OCI-M2 (cell line): ENCODE results near the gene NTN3.
"Not testable (repeated sequence)": the region's sequence is repeated elsewhere in the genome, so short reads cannot be mapped to it uniquely, and the experiment has no call there.

ENCODE experiments used
- DNase-seq: peaks from one replicate; lab custom pipeline; 2025; ENCODE audit not compliant: unreplicated experiment; lab: John Stamatoyannopoulos, UW

NTN3 gene

DNA sequence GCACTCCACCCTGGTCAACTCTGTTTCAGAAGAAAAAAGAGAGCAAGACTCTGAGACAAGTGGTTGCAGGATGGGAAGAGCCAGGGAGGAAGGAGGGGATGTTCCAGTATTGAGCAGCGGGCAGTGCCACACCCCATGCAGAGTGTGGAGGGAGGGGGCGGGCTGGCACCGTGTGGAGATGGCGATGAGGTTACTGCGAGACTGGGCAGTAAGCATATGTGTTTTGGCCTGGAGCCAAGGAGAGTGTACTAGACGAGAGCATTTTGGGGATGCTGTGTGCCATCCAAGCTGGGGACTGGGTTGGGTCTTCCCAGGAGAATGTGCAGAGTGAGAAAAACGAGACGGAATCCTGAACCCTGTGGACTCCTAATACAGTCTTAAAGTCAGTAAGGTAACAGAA lies 7.2 kb downstream of the NTN3 start:
- DNase-seq = no peak

DNA sequence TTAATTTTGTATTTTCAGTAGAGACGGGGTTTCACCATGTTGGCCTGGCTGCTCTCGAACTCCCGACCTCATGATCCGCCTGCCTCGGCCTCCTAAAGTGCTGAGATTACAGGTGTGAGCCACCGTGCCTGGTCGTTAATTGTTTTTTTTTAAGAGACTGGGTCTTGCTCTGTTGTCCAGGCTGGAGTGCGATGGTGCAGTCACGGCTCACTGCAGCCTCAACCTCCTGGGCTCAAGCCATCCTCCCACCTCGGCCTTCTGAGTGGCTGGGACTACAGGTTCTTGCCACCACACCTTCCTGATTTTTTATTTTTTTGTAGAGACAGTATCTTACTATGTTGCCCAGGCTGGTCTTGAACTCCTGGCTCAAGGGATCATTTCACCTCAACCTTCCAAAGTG lies 8.9 kb downstream of the NTN3 start:
- DNase-seq = not testable (repeated sequence)

GRCh38 chr16:2480948-2481347 lies 9.9 kb downstream of the NTN3 start:
- DNase-seq = no peak

DNA sequence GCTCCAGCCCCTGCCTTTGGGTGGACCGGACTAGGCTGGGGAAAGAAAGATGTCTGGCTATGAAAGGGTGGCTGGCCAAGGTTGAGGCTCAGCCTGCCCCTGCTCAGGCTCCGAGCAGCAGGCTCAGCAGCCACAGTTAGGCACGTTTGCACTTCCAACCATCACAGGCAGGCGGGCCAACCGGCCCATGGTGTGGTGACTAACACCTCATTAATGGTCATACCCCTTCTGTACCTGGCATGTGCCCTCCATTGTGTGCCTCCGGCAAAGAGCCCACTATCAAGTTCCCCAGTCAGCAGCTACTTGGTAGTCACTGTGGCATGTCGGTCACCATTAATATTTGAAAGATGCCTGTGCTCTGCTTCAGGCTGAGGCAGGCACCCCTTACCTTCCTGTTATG lies 10.6 kb downstream of the NTN3 start:
- no peak for DNase-seq

DNA sequence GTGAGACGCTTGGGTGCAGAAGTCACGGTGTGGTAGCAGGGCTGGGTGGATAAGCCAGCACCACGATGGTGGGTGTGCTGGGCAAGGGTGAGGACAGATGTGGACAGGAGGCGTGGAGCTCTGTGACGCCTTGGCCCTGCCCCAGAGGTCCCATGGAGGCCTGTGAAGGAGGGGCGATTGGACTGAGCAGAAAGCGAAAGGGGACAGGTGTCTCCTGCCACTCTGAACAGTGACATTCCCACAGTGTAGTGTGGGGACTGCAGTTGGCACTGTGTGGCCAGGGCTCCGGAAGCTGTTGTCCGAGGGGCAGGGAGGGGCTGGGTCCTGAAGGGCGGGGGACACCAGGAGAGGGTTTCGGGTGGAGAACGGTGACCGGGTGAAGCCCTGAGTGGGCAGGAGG lies 11.2 kb downstream of the NTN3 start:
- DNase-seq = no peak

- no peak for DNase-seq
Measured at GRCh38 chr16:2482708-2483534, 11.8 kb downstream of the NTN3 start.

DNA sequence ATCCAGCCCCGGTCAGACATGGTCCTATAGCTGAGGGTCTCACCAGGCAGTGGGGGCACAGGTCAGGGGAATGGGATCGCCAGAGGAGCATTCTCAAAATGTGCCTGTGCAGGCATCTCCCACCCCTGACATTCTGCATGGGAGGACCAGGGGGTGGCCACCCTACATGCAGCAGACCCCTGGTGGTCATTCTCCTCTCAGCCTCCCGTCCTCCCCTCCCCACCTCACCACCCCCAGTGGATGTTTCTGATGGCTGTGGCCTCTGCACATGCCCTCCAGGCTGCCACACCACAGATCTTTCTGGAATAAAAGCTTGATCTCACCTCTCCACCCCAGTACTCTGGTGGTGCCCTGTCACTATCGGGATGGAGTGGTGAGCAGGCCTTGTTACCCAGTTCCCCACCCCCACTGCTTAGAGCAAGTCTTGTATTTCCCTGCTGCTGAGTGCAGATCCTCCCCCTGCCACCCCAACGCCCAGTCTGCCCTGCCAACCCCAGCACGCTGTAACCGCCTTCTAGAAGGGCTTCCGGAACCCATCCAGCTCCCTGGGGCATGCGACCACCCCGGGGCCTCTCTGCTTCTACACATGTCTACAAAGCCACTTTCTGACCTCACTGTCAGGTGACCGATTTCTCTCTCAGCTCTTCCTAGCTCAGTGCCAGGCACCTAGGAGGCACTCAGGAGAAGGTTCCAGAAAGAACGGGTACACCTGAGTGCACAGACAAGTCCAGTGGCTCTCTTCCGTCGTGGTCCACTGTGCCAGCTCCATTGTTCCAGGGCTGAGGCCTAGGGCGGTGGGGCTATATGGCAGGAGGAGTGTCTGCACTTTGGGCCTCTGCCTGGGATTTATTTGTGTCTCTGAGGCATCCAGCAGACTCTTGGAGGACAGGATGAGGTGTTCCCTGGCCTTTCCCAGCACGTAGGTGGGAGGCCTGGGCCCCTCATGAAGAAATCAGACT lies 13.1 kb downstream of the NTN3 start:
- no peak for DNase-seq

DNA sequence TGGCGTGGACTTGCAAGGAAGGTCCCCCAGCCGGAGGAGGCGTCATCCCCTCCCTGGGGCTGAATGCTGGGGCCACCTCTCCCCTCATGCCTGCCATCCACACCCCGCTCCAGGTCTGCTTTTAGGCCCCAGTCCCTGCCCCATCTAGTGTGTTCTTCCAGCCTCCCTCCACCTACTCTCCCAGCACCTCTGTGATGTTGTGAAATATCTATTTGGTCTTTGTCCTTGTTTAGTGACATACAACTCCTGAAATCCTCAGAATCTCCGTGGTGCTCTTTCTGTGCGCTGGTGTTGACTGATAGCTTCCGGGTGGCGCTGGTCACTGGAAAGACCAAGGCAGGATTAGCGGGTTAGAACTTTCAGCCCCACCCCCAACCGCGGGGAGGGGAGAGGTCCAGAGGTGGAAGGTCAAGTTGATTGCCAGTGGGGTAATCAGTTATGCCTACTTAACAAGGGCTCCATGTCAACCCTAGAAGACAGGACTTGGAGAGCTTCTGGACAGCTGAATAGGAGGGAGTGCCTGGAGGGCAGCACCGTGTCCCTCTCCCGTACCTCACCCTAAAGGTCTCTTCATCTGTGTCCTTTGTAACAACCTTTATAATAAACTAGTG lies 13.9 kb downstream of the NTN3 start:
- DNase-seq = no peak

- DNase-seq = no peak
Measured at GRCh38 chr16:2485811-2486507, 14.9 kb downstream of the NTN3 start.

- no peak for DNase-seq
Measured at GRCh38 chr16:2486645-2487516, 15.8 kb downstream of the NTN3 start.

GRCh38 chr16:2487517-2487842 lies 16.4 kb downstream of the NTN3 start:
- DNase-seq = no peak

DNA sequence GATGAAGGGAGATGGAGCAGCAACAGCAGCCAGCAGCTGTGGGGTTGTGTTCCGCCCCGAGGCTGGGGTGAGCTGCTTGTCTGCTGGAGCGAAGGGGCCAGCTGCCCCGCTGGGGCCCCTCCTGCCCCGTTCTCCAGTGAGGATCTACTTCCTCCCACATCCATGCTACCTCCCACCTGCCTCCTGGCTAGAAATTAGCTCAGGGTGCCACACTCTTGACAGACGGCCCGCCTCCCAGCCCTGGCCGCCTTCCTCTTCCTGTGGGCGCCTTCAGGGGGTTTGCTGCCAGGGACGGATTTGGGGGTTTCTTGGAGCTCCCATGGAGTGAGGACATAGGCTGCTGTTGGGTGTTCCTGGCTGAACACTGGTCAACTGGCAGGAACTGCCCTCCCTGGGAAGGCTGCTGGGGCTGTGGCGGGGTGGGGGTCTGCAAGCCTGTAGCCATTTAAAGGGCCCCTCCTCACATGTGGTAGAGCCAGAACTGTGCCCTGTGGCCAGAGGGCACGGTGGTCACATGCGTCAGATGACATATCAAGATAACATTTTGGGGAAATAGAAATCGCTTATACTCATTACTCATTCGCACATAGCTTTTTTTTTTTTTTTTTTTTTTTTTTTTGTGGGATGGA lies 16.9 kb downstream of the NTN3 start:
- DNase-seq = no peak

GRCh38 chr16:2489581-2489980 lies 18.5 kb downstream of the NTN3 start:
- no peak for DNase-seq

- no peak for DNase-seq
Measured at GRCh38 chr16:2490190-2491105, 19.4 kb downstream of the NTN3 start.

DNA sequence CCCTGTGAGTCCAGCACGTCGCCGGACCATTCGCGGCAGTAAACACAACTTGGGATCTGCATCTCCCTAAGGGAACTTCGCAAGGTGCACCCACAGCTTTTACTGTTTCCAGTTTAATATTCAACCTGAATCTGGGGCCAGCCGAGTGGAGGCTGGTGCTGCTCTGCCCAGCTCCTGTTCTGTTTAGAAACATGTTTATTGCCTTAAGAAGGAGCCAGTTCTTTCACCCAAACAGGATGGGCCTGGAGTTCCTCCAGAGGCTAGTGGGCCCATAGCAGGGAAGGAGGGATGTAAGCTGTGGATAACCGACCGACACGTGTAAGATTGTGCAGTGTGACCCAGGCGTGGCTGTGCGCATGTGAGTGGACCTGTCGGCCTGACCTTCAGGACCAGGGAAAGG lies 21.2 kb downstream of the NTN3 start:
- DNase-seq = no peak

DNA sequence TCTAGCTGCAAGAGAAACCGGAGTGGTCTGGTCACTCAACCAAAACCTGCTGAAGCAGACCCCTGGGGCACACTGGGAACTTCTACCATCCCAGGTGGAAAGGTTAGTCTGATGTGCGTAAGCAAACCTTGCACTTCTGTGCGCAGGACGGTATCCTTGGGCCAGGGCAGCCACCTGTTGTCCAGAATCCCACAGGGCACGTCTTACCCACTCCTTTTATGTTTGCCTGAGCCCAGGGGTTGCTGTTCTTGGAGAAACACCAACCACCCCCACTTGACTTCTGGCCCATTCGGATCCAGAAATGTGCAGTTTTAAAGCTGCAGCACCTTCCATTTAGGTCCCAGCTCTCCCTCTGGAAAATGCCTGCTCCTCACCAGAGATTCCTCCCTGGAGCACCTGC lies 22.5 kb downstream of the NTN3 start:
- no peak for DNase-seq

GRCh38 chr16:2494616-2495015 lies 23.5 kb downstream of the NTN3 start:
- DNase-seq = no peak

GRCh38 chr16:2495041-2495440 lies 23.9 kb downstream of the NTN3 start:
- DNase-seq = no peak
